Liver (tissue), 9 donors: ENCODE results near the gene METTL6. TPM values are rescaled to one million over a fixed set of nuclear protein-coding genes. Genes with fewer than 3 reads are reported as not detected.
"Not testable (repeated sequence)": the region's sequence is repeated elsewhere in the genome, so short reads cannot be mapped to it uniquely, and the experiment has no call there.

ENCODE experiments used
- DNase-seq: peaks from one replicate; pipeline ENCODE4 v3.0.0-alpha.2; 2017; ENCODE audit warnings: low spot score
- H3K27ac ChIP-seq, 2 donors: one replicate each; pipeline ENCODE4 v1.7.0; 2013; ENCODE audit warnings: inconsistent platforms in 2 of 2, low read length in 2 of 2, control low read depth in 1 of 2, low read depth in 1 of 2, mild to moderate bottlenecking in 1 of 2
- H3K27me3 ChIP-seq, 4 donors: one replicate each; pipeline versions ENCODE4 v1.6.1 to v1.7.0; 2013; ENCODE audit warnings: low read length in 3 of 4, inconsistent platforms in 1 of 4, mild to moderate bottlenecking in 1 of 4, moderate library complexity in 1 of 4; ENCODE audit not compliant: control insufficient read depth in 4 of 4, insufficient read depth in 4 of 4
- H3K36me3 ChIP-seq, 4 donors: one replicate each; pipeline versions ENCODE4 v1.6.1 to v1.7.0; 2013; ENCODE audit warnings: low read length in 3 of 4, mild to moderate bottlenecking in 3 of 4, low read depth in 1 of 4, moderate library complexity in 1 of 4; ENCODE audit not compliant: control insufficient read depth in 4 of 4, insufficient read depth in 3 of 4
- H3K4me1 ChIP-seq, 4 donors: one replicate each; pipeline versions ENCODE4 v1.6.1 to v1.7.0; 2013; ENCODE audit warnings: low read length in 3 of 4, mild to moderate bottlenecking in 3 of 4, moderate library complexity in 1 of 4; ENCODE audit not compliant: control insufficient read depth in 4 of 4, insufficient read depth in 4 of 4
- H3K4me3 ChIP-seq, 3 donors: one replicate each; pipeline versions ENCODE4 v1.6.1 to v1.7.0; 2013; ENCODE audit warnings: low read length in 3 of 3, control low read depth in 1 of 3, low read depth in 1 of 3, mild to moderate bottlenecking in 1 of 3
- H3K9ac ChIP-seq, 2 donors: one replicate each; pipeline ENCODE4 v1.7.0; 2013; ENCODE audit warnings: low read length in 2 of 2, mild to moderate bottlenecking in 2 of 2, moderate library complexity in 2 of 2, control low read depth in 1 of 2, low read depth in 1 of 2
- H3K9me3 ChIP-seq, 4 donors: one replicate each; pipeline versions ENCODE4 v1.6.1 to v1.7.0; 2013; ENCODE audit warnings: low read length in 3 of 4; ENCODE audit not compliant: control insufficient read depth in 4 of 4
- EGR1 ChIP-seq, 2 donors: IDR thresholded peaks; 2 replicates each; pipeline ENCODE4 v1.6.1; 2016 to 2018; ENCODE audit warnings: antibody characterized with exemption in 2 of 2, low read depth in 2 of 2
- FOXA1 ChIP-seq: IDR thresholded peaks from 2 replicates; pipeline ENCODE4 v1.6.1; 2016; ENCODE audit warnings: antibody characterized with exemption
- FOXA2 ChIP-seq: IDR thresholded peaks from 2 replicates; pipeline ENCODE4 v1.6.1; 2016; ENCODE audit warnings: antibody characterized with exemption
- GABPA ChIP-seq, 2 donors: IDR thresholded peaks in 1 of 2; conservative IDR thresholded peaks in 1 of 2; 2 replicates each; pipeline ENCODE4 v1.6.1; 2016; ENCODE audit warnings: antibody characterized with exemption in 2 of 2, mild to moderate bottlenecking in 1 of 2, moderate library complexity in 1 of 2
- HNF4A ChIP-seq, 2 donors: conservative IDR thresholded peaks; 2 replicates each; pipeline ENCODE4 v1.6.1; 2016; ENCODE audit warnings: antibody characterized with exemption in 2 of 2, mild to moderate bottlenecking in 2 of 2
- HNF4G ChIP-seq: IDR thresholded peaks from 2 replicates; pipeline ENCODE4 v1.6.1; 2016; ENCODE audit warnings: antibody characterized with exemption
- JUND ChIP-seq, 2 donors: IDR thresholded peaks; 2 replicates each; pipeline ENCODE4 v1.6.1; 2016; ENCODE audit warnings: antibody characterized with exemption in 2 of 2
- NR2F2 ChIP-seq: IDR thresholded peaks from 2 replicates; pipeline ENCODE4 v1.6.1; 2016; ENCODE audit warnings: antibody characterized with exemption
- RXRA ChIP-seq, 2 donors: IDR thresholded peaks; 2 replicates each; pipeline ENCODE4 v1.6.1; 2017 to 2018; ENCODE audit warnings: antibody characterized with exemption in 2 of 2, mild to moderate bottlenecking in 1 of 2
- SP1 ChIP-seq: IDR thresholded peaks from 2 replicates; pipeline ENCODE4 v1.6.1; 2018; ENCODE audit warnings: antibody characterized with exemption, mild to moderate bottlenecking
- TAF1 ChIP-seq: conservative IDR thresholded peaks from 2 replicates; pipeline ENCODE4 v1.6.1; 2016; ENCODE audit warnings: antibody characterized with exemption, mild to moderate bottlenecking
- YY1 ChIP-seq: IDR thresholded peaks from 2 replicates; pipeline ENCODE4 v1.6.1; 2016; ENCODE audit warnings: antibody characterized with exemption, mild to moderate bottlenecking
- WGBS: extraction: QIAGEN DNeasy Blood & Tissue Kit; methylation state at CpG from one replicate; pipeline ENCODE4 v1.1.7; 2013; 5-methylcytosine and 5-hydroxymethylcytosine counted together
- polyA plus RNA-seq, 2 donors: library from polyadenylated mRNA; stranded (reverse) in 1 of 2; unstranded in 1 of 2; fragments of 200-250 nt in 1 of 2; fragments of >200 nt in 1 of 2; fragmentation: Nextera tagmentation in 1 of 2; extraction: Ambion mirVana in 1 of 2; gene quantifications; one replicate each; pipeline versions ENCODE4 v1.2.1 to v1.2.3, GENCODE V29; 2013 to 2015
- total RNA-seq, 2 donors: library from RNA; depleted of rRNA; stranded (reverse); fragments of >200 nt; gene quantifications; one replicate each; pipeline ENCODE4 v1.2.3, GENCODE V29; 2014
- TF ChIP-seq, protein P1 (sequence below): IDR thresholded peaks from 2 replicates; pipeline ENCODE4 v1.6.1; 2016; ENCODE audit warnings: antibody characterized with exemption
- TF ChIP-seq, protein P2 (sequence below): IDR thresholded peaks from 2 replicates; pipeline ENCODE4 v1.6.1; 2016; ENCODE audit warnings: antibody characterized with exemption, mild to moderate bottlenecking
- TF ChIP-seq, protein P3 (sequence below): IDR thresholded peaks from 2 replicates; pipeline ENCODE4 v1.6.1; 2016; ENCODE audit warnings: antibody characterized with exemption
- TF ChIP-seq, protein P4 (sequence below): fragments of 150-350 bp; IDR thresholded peaks from 2 replicates; pipeline ENCODE4 v1.5.1; 2017; ENCODE audit warnings: improper control_type of control experiment, low read depth, low read length; ENCODE audit not compliant: missing input control
- donor health status: healthy.
- donor health status: healthy.
- donor health status: healthy.
- donor health status: healthy.
- donor health status: healthy.

METTL6 gene
- total and polyA plus RNA-seq, 4 donors, result 2.0 to 9.1 (median 5.9) TPM

DNA sequence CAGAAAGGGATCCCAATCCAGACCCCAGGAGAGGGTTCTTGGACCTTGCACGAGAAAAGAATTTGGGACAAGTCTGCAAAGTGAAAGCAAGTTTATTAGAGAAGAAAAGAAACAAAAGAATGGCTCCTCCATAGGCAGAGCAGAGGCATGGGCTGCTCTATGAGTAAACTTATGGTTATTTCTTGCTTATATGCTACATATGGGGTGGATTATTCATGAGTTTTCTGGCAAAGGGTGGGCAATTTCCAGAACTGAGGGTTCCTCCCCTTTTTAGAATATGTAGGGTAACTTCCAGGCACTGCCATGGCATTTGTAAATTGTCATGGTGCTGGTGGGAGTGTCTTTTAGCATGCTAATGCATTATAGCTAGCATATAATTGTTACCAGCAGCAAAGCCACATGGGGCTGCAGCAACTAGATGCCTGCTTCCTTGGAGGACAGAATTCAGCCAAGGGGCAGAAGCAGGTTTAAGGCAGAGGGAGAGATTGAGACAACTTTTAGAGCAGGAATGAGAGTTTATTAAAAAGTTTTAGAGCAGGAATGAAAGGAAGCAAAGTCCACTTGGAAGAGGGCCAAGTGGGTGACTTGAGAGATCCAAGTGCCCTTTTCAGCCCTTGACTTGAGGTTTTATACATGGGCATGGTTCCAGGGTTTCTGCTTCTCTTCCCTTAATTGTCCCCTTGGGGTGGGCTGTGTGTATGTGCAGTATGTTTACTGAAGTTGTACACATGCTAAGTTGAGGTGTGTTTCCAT, 41.3 kb downstream of the METTL6 start:
- WGBS, result 94% methylated on average over 1 of the region's 1 CpG
- Histone ChIP-seq H3K27me3 (no peaks in the 10 kb centered on the region), H3K9ac (no peak overlapping the region), H3K9me3 (no peaks in the 10 kb centered on the region), H3K4me3 (no peak overlapping the region), H3K36me3 (no peaks in the 10 kb centered on the region), H3K4me1 (peaks cover 1 to 25% (median 12%) of the 10 kb centered on the region in 4 donors), H3K27ac (peak overlapping the region in 1 of 2 donors; percentile 18)
- no peak for DNase-seq
- TF ChIP-seq HNF4A (conservative IDR thresholded peaks at IDR 0.05), result peak in 1 of 2 donors; percentile 57
- TF ChIP-seq, protein P1, sequence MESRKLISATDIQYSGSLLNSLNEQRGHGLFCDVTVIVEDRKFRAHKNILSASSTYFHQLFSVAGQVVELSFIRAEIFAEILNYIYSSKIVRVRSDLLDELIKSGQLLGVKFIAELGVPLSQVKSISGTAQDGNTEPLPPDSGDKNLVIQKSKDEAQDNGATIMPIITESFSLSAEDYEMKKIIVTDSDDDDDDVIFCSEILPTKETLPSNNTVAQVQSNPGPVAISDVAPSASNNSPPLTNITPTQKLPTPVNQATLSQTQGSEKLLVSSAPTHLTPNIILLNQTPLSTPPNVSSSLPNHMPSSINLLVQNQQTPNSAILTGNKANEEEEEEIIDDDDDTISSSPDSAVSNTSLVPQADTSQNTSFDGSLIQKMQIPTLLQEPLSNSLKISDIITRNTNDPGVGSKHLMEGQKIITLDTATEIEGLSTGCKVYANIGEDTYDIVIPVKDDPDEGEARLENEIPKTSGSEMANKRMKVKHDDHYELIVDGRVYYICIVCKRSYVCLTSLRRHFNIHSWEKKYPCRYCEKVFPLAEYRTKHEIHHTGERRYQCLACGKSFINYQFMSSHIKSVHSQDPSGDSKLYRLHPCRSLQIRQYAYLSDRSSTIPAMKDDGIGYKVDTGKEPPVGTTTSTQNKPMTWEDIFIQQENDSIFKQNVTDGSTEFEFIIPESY, result no peak

DNA sequence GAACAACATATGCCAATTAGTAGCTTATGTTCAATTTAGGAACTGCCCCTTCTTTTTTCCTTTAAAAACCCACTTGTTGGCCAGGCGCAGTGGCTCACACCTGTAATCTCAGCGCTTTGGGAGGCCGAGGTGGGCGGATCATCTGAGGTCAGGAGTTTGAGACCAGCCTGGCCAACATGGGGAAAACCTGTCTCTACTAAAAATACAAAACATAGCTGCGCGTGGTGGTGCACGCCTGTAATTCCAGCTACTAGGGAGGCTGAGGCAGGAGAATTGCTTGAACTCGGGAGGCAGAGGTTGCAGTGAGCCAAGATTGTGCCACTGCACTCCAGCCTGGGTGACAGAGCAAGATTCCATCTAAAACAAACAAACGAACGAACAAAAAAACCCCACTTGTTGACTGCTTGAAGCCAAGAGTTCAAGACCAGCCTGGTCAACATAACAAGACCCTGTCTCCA, 42.1 kb downstream of the METTL6 start:
- H3K9ac ChIP-seq, result not testable (repeated sequence)

DNA sequence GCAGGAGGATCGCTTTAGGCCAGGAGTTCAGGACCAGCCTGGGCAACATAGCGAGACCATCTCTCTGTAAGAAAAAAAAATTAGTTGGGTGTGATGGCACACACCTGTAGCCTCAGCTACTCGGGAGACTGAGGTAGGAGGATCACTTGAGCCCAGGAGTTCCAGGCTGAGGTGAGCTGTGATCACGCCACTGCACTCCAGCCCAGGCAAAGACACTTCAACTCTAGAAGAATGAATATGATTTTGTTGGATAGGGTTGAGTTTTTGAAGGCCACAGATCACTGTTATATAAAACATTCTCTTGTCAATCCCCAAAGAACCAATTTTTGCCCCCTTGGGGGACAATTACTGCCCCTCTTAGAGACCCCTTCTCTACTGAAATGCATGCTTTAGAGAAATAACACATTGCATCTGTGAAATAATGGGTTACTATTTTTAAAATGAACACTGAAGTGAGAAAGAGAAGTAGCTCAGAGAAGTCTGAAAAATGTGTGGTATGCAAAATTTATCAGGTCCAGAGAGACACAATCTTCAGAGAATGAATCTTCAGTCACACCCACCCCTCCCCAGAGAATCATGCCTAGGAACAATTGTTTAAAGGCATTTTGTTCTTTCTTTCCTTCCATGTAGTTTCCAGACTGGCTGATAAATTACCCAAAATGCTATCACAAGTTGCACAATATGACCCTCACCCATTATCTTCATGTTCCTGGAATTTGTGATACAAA, 42.7 kb downstream of the METTL6 start:
- no peaks in the 10 kb centered on the region for H3K27me3 ChIP-seq
- H3K36me3 ChIP-seq, result no peaks in the 10 kb centered on the region
- H3K4me1 ChIP-seq, result peaks cover 1 to 25% (median 12%) of the 10 kb centered on the region in 4 donors
- no peaks in the 10 kb centered on the region for H3K9me3 ChIP-seq
- 97% methylated on average over 4 of the region's 4 CpGs for WGBS
- no peak overlapping the region for H3K4me3 ChIP-seq
- no peak for DNase-seq
- no peak overlapping the region for H3K9ac ChIP-seq
- H3K27ac ChIP-seq, result peak overlapping the region; percentile 34 to 45
- TF ChIP-seq HNF4G (no peak), FOXA1 (no peak), YY1 (no peak), GABPA (IDR thresholded peaks at IDR 0.05 in 1 of 2, conservative IDR thresholded peaks at IDR 0.05 in 1 of 2) (no peak), TAF1 (no peak), EGR1 (IDR thresholded peaks at IDR 0.05; ENCODE audit: low read depth in 2 of 2) (no peak), SP1 (peak; percentile 31), JUND (IDR thresholded peaks at IDR 0.05) (no peak), FOXA2 (no peak), HNF4A (conservative IDR thresholded peaks at IDR 0.05) (peak; percentile 46 to 54), RXRA (IDR thresholded peaks at IDR 0.05) (peak; percentile 19 to 25), NR2F2 (no peak)
- TF ChIP-seq, protein P2, sequence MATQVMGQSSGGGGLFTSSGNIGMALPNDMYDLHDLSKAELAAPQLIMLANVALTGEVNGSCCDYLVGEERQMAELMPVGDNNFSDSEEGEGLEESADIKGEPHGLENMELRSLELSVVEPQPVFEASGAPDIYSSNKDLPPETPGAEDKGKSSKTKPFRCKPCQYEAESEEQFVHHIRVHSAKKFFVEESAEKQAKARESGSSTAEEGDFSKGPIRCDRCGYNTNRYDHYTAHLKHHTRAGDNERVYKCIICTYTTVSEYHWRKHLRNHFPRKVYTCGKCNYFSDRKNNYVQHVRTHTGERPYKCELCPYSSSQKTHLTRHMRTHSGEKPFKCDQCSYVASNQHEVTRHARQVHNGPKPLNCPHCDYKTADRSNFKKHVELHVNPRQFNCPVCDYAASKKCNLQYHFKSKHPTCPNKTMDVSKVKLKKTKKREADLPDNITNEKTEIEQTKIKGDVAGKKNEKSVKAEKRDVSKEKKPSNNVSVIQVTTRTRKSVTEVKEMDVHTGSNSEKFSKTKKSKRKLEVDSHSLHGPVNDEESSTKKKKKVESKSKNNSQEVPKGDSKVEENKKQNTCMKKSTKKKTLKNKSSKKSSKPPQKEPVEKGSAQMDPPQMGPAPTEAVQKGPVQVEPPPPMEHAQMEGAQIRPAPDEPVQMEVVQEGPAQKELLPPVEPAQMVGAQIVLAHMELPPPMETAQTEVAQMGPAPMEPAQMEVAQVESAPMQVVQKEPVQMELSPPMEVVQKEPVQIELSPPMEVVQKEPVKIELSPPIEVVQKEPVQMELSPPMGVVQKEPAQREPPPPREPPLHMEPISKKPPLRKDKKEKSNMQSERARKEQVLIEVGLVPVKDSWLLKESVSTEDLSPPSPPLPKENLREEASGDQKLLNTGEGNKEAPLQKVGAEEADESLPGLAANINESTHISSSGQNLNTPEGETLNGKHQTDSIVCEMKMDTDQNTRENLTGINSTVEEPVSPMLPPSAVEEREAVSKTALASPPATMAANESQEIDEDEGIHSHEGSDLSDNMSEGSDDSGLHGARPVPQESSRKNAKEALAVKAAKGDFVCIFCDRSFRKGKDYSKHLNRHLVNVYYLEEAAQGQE, result no peak
- TF ChIP-seq, protein P1, result no peak
- TF ChIP-seq, protein P3, sequence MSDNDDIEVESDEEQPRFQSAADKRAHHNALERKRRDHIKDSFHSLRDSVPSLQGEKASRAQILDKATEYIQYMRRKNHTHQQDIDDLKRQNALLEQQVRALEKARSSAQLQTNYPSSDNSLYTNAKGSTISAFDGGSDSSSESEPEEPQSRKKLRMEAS, result no peak
- TF ChIP-seq, protein P4, sequence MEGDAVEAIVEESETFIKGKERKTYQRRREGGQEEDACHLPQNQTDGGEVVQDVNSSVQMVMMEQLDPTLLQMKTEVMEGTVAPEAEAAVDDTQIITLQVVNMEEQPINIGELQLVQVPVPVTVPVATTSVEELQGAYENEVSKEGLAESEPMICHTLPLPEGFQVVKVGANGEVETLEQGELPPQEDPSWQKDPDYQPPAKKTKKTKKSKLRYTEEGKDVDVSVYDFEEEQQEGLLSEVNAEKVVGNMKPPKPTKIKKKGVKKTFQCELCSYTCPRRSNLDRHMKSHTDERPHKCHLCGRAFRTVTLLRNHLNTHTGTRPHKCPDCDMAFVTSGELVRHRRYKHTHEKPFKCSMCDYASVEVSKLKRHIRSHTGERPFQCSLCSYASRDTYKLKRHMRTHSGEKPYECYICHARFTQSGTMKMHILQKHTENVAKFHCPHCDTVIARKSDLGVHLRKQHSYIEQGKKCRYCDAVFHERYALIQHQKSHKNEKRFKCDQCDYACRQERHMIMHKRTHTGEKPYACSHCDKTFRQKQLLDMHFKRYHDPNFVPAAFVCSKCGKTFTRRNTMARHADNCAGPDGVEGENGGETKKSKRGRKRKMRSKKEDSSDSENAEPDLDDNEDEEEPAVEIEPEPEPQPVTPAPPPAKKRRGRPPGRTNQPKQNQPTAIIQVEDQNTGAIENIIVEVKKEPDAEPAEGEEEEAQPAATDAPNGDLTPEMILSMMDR, result no peak

More for the DNA sequence above, 42.1 kb downstream of the METTL6 start:
- H3K9me3 ChIP-seq, H3K36me3 ChIP-seq, DNase-seq, H3K27me3 ChIP-seq, H3K4me3 ChIP-seq: not testable (repeated sequence)
- peak overlapping the region in 1 of 2 donors; percentile 45 for H3K27ac ChIP-seq
- 71% methylated on average over 10 of the region's 10 CpGs for WGBS
- peaks cover 1 to 25% (median 12%) of the 10 kb centered on the region in 4 donors for H3K4me1 ChIP-seq
